Heart left ventricle (tissue), 16 donors: ENCODE results near the gene PRKCB. TPM values are rescaled to one million over a fixed set of nuclear protein-coding genes. Genes with fewer than 3 reads are reported as not detected.

ENCODE experiments used
- ATAC-seq, 4 donors: fragments of 200-7000 bp; cut with Tn5 transposase; one replicate each; pipeline ENCODE4 v1.9.1; 2020 to 2022; ENCODE audit warnings: moderate library complexity in 4 of 4, mild to moderate bottlenecking in 3 of 4, moderate number of reproducible peaks in 1 of 4
- DNase-seq, 5 donors: peaks; one replicate each; pipeline ENCODE4 v3.0.0-alpha.2; 2020
- H3K27ac ChIP-seq, 12 donors: fragments of 200-600 bp; sonication (generic) in 4 of 12; one replicate each; pipeline versions ENCODE4 v1.5.0 to v1.8.0; 2016 to 2022; ENCODE audit warnings: mild to moderate bottlenecking in 2 of 12
- H3K27me3 ChIP-seq, 9 donors: fragments of 200-600 bp; sonication (generic) in 2 of 9; one replicate each; pipeline versions ENCODE4 v1.5.1 to v1.8.0; 2016 to 2022; ENCODE audit warnings: mild to moderate bottlenecking in 3 of 9
- H3K36me3 ChIP-seq, 9 donors: fragments of 200-600 bp; sonication (generic) in 2 of 9; one replicate each; pipeline versions ENCODE4 v1.5.0 to v1.8.0; 2018 to 2022; ENCODE audit warnings: mild to moderate bottlenecking in 2 of 9
- H3K4me1 ChIP-seq, 12 donors: fragments of 200-600 bp; sonication (generic) in 4 of 12; one replicate each; pipeline versions ENCODE4 v1.5.0 to v1.8.0; 2016 to 2022; ENCODE audit warnings: mild to moderate bottlenecking in 3 of 12
- H3K4me3 ChIP-seq, 12 donors: fragments of 200-600 bp; sonication (generic) in 4 of 12; one replicate each; pipeline versions ENCODE4 v1.5.0 to v1.8.0; 2017 to 2022; ENCODE audit warnings: mild to moderate bottlenecking in 9 of 12, moderate library complexity in 4 of 12
- H3K9me3 ChIP-seq, 12 donors: fragments of 200-600 bp; sonication (generic) in 4 of 12; one replicate each; pipeline versions ENCODE4 v1.5.0 to v1.8.0; 2016 to 2022; ENCODE audit warnings: mild to moderate bottlenecking in 1 of 12
- CTCF ChIP-seq, 12 donors: fragments of 200-600 bp; sonication (generic) in 4 of 12; IDR thresholded peaks; one replicate each; pipeline versions ENCODE4 v1.5.0 to v1.8.0; 2018 to 2022; ENCODE audit warnings: antibody characterized with exemption in 12 of 12, mild to moderate bottlenecking in 5 of 12
- POLR2A ChIP-seq, 2 donors: fragments of 450-650 bp; IDR thresholded peaks; one replicate each; pipeline ENCODE4 v1.6.1; 2017; ENCODE audit warnings: antibody characterized with exemption in 2 of 2, mild to moderate bottlenecking in 2 of 2, moderate library complexity in 2 of 2
- WGBS, 4 donors: extraction: QIAGEN DNeasy Blood & Tissue Kit in 2 of 4; methylation state at CpG; one replicate each; pipeline versions ENCODE4 v1.1.5 to v1.1.7; 2013 to 2018; 5-methylcytosine and 5-hydroxymethylcytosine counted together
- intact Hi-C, 10 donors: fragments of 100-400 bp; cut with DNase I; formaldehyde crosslinking; loops; one replicate each; pipeline versions ENCODE4 v1.11.1 to v1.14.2; 2022
- polyA plus RNA-seq, 2 donors: library from polyadenylated mRNA; stranded (reverse); fragments of 200-250 nt; gene quantifications; one replicate each; pipeline ENCODE4 v1.2.3, GENCODE V29; 2013
- total RNA-seq, 9 donors: library from RNA; depleted of rRNA in 2 of 9; stranded (reverse); fragments of >200 nt in 2 of 9; fragmentation: NEBNext Ultra II Directional in 3 of 9; extraction: Animal tissue kit (Norgen Biotek cat#: 25700) in 3 of 9; gene quantifications; one replicate each; pipeline versions ENCODE4 v1.1.0 to v1.2.4, GENCODE V29; 2016 to 2023
- donor health status: ischemic (EF 13 %, LVEDD 7.1; RV severe dilation, severe dysfunction).
- donor health status: healthy with polysubstance abuse.
- donor health status: DM: no; HTN: yes; CAD: no.
- donor health status: DM: no; HTN: no; CAD: no.
- donor health status: ischemic (EF 25% LVEDD 6.9; RV normal size, moderate dysfunction).
- donor health status: ischemic (EF 25% LVEDD 5.7; RV mildly dilated, moderate dysfunction).
- donor health status: healthy.
- donor health status: DM: yes; HTN: yes; CAD: no.
- donor health status: ischemic (EF 35%, LVEDD 5.7; RV mildly dilated, moderate dysfunction).
- donor health status: nonischemic (EF 11% LVEDD 7.7; RV severe dilation, severe dysfunction).
- donor health status: DM: yes; HTN: yes; CAD: no.
- donor health status: PGD.
- donor health status: ischemic (EF 29% LVEDD 5.4; RV normal size, mild dysfunction).
- donor health status: nonischemic (EF 23%, LVEDD 6.1; RV moderate dilation, normal function).

PRKCB gene
- total and polyA plus RNA-seq, 11 donors = 0.30 to 18.4 (median 1.7) TPM

DNA sequence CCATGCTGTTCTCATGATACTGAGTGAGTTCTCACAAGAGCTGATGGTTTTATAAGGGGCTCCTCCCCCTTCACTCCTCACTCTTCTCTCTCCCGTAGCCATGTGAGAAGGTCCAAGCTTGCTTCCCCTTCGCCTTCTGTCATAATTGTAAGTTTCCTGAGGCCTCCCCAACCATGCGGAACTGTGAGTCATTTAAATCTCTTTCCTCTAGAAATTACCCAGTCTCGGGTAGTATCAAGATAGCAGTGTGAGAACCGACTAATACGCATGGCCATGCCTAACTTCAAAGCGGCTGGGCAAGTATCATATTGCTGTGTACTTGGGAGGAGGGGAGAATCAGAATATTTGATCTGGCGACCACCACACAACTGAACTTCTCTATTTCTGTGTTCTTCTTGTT lies 88.3 kb downstream of the PRKCB start:
- TF ChIP-seq POLR2A (IDR thresholded peaks at IDR 0.05) = no peak
- TF ChIP-seq CTCF (IDR thresholded peaks at IDR 0.05) = no peak
- DNase-seq (no peak), ATAC-seq (no peak)
- peaks cover 0 to 21% (median 0%) of the 10 kb centered on the region in 9 donors for H3K27me3 ChIP-seq
- no peak overlapping the region for H3K4me3 ChIP-seq
- no peaks in the 10 kb centered on the region for H3K9me3 ChIP-seq
- H3K27ac ChIP-seq = no peak overlapping the region
- peaks cover 0 to 8% (median 0%) of the 10 kb centered on the region in 12 donors for H3K4me1 ChIP-seq
- WGBS, 4 donors = 67 to 78% (median 72%) methylated on average over 8 of the region's 8 CpGs
- no peaks in the 10 kb centered on the region for H3K36me3 ChIP-seq
- intact Hi-C loops = no loop called here

DNA sequence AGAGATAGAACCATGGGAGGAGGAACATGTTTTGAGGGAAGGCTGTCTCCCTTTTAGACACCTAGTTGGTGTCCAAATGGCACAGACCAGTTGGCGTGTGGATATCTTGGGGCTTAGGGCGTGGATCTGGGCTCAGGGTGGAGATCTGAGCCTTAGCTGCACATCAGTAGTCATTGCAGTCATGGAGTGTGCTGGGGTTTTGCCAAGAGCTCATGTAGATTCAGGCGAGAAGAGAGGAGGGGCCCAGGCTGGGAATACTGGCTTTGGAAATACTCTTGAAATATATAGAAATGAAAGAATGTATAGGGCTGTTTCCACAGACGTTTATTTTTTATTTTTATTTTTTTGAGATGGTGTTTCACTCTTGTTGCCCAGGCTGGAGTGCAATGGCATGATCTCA lies 92.0 kb downstream of the PRKCB start:
- Histone ChIP-seq H3K27ac (no peak overlapping the region), H3K9me3 (no peaks in the 10 kb centered on the region), H3K36me3 (no peaks in the 10 kb centered on the region), H3K27me3 (peaks cover 0 to 18% (median 0%) of the 10 kb centered on the region in 9 donors), H3K4me1 (peaks cover 0 to 8% (median 0%) of the 10 kb centered on the region in 12 donors), H3K4me3 (no peak overlapping the region)
- 34 to 62% (median 41%) methylated on average over 4 of the region's 4 CpGs for WGBS, 4 donors
- ATAC-seq = no peak
- no peak for DNase-seq
- no peak for TF ChIP-seq CTCF (IDR thresholded peaks at IDR 0.05)
- TF ChIP-seq POLR2A (IDR thresholded peaks at IDR 0.05) = no peak
- intact Hi-C loops = no loop called here

DNA sequence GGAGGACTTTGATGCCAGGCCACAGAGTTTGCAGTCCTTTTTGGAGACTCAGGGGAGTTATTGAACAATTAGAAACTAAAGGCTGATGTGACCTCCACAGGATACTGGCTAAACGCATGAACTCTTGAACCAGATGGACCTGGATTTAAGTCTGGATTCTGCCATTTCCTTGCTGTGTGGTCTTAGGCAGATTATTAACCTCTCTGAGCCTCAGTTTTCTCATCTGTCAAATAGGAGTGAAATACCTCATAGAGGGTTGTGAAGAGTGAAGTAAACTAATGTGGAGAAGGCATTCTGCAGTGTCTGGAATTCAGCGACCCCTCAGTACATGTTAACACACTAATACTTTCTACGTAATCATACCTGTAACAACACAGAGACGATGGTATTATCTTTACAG lies 93.5 kb downstream of the PRKCB start:
- Histone ChIP-seq H3K27me3 (peaks cover 0 to 18% (median 0%) of the 10 kb centered on the region in 9 donors), H3K9me3 (no peaks in the 10 kb centered on the region), H3K36me3 (no peaks in the 10 kb centered on the region), H3K4me1 (peaks cover 0 to 7% (median 0%) of the 10 kb centered on the region in 12 donors), H3K4me3 (no peak overlapping the region), H3K27ac (no peak overlapping the region)
- TF ChIP-seq CTCF (IDR thresholded peaks at IDR 0.05) (no peak), POLR2A (IDR thresholded peaks at IDR 0.05) (no peak)
- ATAC-seq (no peak), DNase-seq (no peak)
- intact Hi-C loops = no loop called here
- WGBS, 4 donors = 87 to 91% (median 89%) methylated on average over 4 of the region's 4 CpGs

DNA sequence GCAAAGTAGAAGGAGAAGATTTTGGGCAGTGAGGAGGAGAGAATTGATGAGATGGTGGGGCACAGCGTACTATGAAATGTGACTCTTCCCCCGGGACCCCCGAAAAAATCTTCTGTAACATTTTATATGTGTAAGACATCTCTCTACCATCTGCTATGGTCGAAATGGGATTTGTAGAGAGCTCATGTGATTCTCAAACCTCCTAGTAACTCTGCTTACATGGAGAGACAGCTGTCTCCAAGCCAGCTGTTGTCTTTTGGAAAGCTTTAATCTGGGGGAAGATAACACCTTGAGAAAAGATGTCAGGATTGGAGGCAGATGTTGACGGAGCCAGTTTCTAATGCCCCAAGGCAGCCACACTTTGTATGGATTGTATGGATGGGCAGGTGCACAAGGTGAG lies 94.1 kb downstream of the PRKCB start:
- WGBS, 4 donors = 71 to 83% (median 77%) methylated on average over 5 of the region's 5 CpGs
- DNase-seq (no peak), ATAC-seq (no peak)
- Histone ChIP-seq H3K27me3 (peaks cover 0 to 15% (median 0%) of the 10 kb centered on the region in 9 donors), H3K4me1 (peaks cover 0 to 1% (median 0%) of the 10 kb centered on the region in 12 donors), H3K36me3 (no peaks in the 10 kb centered on the region), H3K4me3 (no peak overlapping the region), H3K27ac (no peak overlapping the region), H3K9me3 (no peaks in the 10 kb centered on the region)
- intact Hi-C loops = no loop called here
- no peak for TF ChIP-seq CTCF (IDR thresholded peaks at IDR 0.05)
- no peak for TF ChIP-seq POLR2A (IDR thresholded peaks at IDR 0.05)
